Erythroblast (primary cell): ENCODE data around the gene CDKAL1.

ENCODE experiments used
- GATA1 ChIP-seq: IDR thresholded peaks from 2 replicates; pipeline ENCODE4 v1.6.1; 2011; ENCODE audit warnings: low read depth, mild to moderate bottlenecking, control low read depth, low read length, moderate library complexity
- POLR2A ChIP-seq: IDR thresholded peaks from 2 replicates; pipeline ENCODE4 v1.6.1; 2011; ENCODE audit warnings: mild to moderate bottlenecking, low read length

DNA sequence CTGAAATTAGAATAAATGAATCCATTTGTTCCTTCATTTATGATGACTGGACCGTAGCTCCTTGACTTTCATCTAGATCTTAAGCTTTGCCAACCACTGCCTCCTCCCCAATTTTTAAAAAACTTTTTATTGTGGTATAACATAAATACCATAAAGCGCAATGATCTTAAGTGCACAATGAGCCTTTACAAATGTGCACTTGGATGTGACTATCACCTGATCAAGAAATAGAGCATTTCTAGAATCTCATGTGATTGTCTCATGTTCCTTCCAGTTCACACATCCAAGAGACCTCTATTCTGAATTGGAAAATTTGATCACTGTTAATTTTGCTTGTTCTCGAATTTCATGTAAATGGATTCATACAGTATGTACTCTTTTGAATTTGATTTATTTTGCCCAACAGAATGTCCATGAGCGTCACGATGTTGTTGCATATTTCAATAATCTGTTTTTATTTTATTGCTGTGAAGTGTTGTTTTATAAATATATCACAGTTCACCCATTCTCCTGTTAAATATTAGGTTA lies 442.2 kb downstream of the CDKAL1 start:
- TF ChIP-seq POLR2A (no peak), GATA1 (no peak)
